ENCODE data around the gene ATP2B3. TPM values are rescaled to one million over a fixed set of nuclear protein-coding genes. Genes with fewer than 3 reads are reported as not detected.

ATP2B3 gene
- total RNA-seq, 1 experiment from 2014 or later, result 0.35 TPM

DNA sequence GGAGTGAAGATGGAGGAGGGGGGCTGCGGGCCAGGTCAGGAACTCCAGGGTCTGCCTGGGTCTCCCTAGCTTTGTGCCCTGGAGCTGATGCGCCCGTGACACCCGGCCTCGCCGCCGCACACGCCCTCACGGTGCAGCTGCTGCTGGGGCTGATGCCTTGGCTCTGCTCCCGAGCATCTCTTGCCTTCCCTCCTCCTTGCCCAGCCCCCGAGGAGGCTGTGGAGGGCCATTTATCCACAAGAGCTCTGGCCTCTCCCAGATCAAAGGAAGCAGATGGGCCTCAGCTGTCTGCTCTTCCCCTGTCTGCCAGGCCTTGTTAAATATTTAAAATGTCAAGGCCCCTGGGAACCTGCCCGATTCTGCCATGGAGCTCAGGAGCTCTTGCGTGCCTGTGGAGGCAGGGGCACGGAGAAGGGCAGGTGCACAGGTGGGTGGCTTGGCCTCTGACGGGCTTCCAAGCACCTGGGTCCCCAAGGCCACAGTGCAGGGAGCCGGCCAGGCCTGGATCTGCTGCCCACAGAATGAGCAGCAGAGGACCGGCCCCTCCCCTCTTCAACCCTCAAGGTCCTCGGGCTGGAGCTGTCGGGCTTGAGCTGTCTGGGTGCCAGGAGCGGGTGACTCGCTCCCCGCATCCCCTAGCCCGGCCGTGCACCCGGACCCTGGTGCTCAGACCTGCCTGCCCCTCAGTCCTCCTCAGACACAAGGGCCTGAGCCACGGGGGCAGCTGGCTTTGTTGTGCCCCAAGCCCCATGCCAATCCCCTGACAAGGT lies 20.3 kb downstream of the ATP2B3 start:
- Mint-ChIP-seq H3K9me3 (peaks cover 53 to 76% of the 10 kb centered on the region in 2 experiments), H3K27me3 (ENCODE audit: low read depth) (peaks cover 16% of the 10 kb centered on the region), H3K4me3 (no peak overlapping the region; a peak in 1 of 5 replicates), H3K4me1 (no peaks in the 10 kb centered on the region), H3K27ac (no peak overlapping the region), H3K36me3 (ENCODE audit: insufficient read depth in 1 of 3, low read depth in 3 of 3) (peaks cover 0 to 3% (median 0%) of the 10 kb centered on the region in 3 experiments; a peak in 3 of 7 replicates)
- no peak overlapping the region for H3K56ac ChIP-seq (ENCODE audit: insufficient read length, low read depth, low read length)
- WGBS (ENCODE audit: extremely low coverage, insufficient read length, low lambda C conversion rate), result no CpG with 5 or more reads among the region's 26 CpGs
- H3K27ac ChIP-seq (ENCODE audit: insufficient read length, low read depth, low read length), result no peak overlapping the region
- H4K91ac ChIP-seq (ENCODE audit: insufficient read length, low read depth, low read length), result no peak overlapping the region
- H3K4me1 ChIP-seq (ENCODE audit: insufficient read depth, low read length), result no peaks in the 10 kb centered on the region
- peaks cover 8% of the 10 kb centered on the region for H3K9me3 ChIP-seq (ENCODE audit: control insufficient read depth, low read depth, low read length)
- no peak overlapping the region for H3K4me2 ChIP-seq (ENCODE audit: insufficient read depth, insufficient read length, low read length)
- H3K4ac ChIP-seq (ENCODE audit: low read depth, low read length), result no peak overlapping the region
- H3K9ac ChIP-seq (ENCODE audit: extremely low read depth, insufficient read length, low read length), result no peak overlapping the region
- DNase-seq, result no peak
- no peak overlapping the region for H4K8ac ChIP-seq (replicated peaks; ENCODE audit: insufficient read length, low read depth, low read length)
- no peaks in the 10 kb centered on the region for H3K79me1 ChIP-seq (ENCODE audit: insufficient read depth, low read depth, low read length, poor library complexity, severe bottlenecking)
- H3K14ac ChIP-seq (ENCODE audit: insufficient read depth, low read length), result no peak overlapping the region
- TF ChIP-seq, protein P1, sequence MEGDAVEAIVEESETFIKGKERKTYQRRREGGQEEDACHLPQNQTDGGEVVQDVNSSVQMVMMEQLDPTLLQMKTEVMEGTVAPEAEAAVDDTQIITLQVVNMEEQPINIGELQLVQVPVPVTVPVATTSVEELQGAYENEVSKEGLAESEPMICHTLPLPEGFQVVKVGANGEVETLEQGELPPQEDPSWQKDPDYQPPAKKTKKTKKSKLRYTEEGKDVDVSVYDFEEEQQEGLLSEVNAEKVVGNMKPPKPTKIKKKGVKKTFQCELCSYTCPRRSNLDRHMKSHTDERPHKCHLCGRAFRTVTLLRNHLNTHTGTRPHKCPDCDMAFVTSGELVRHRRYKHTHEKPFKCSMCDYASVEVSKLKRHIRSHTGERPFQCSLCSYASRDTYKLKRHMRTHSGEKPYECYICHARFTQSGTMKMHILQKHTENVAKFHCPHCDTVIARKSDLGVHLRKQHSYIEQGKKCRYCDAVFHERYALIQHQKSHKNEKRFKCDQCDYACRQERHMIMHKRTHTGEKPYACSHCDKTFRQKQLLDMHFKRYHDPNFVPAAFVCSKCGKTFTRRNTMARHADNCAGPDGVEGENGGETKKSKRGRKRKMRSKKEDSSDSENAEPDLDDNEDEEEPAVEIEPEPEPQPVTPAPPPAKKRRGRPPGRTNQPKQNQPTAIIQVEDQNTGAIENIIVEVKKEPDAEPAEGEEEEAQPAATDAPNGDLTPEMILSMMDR (conservative IDR thresholded peaks at IDR 0.05), result no peak
- no peaks in the 10 kb centered on the region for H3K27me3 ChIP-seq (ENCODE audit: insufficient read depth, low read length)
- no peak overlapping the region for H2AK5ac ChIP-seq (ENCODE audit: insufficient read length, low read length)
- no peak overlapping the region for H2BK15ac ChIP-seq (ENCODE audit: low read depth, low read length)
- no peak overlapping the region for H3K23ac ChIP-seq (ENCODE audit: insufficient read length, low read depth, low read length)
- no peak overlapping the region for H2BK20ac ChIP-seq (ENCODE audit: low read depth, low read length, poor library complexity, severe bottlenecking)
- no peak overlapping the region for H2BK5ac ChIP-seq (ENCODE audit: insufficient read length, low read length)
- H2BK120ac ChIP-seq (ENCODE audit: low read depth, low read length, poor library complexity, severe bottlenecking), result no peak overlapping the region
- peaks cover 3% of the 10 kb centered on the region for H3K23me2 ChIP-seq (ENCODE audit: insufficient read length, low read depth, low read length, poor library complexity, severe bottlenecking)
- no peak overlapping the region for H2BK12ac ChIP-seq (ENCODE audit: insufficient read length, low read depth, low read length)
- H4K20me1 ChIP-seq (ENCODE audit: control insufficient read depth, insufficient read depth, insufficient read length), result no peaks in the 10 kb centered on the region
- no peak overlapping the region for H3K18ac ChIP-seq (ENCODE audit: insufficient read length, low read depth, low read length)
- no peak overlapping the region for H4K5ac ChIP-seq (ENCODE audit: insufficient read length, low read depth, low read length)
- H2AFZ ChIP-seq (ENCODE audit: low read length), result no peak overlapping the region
- H3K79me2 ChIP-seq (ENCODE audit: insufficient read depth, low read length), result no peaks in the 10 kb centered on the region
- H3T11ph ChIP-seq (ENCODE audit: low read length), result no peak overlapping the region

All from H9 (cell line).